Neural progenitor cell (in vitro differentiated cells): ENCODE data around the gene PIF1. TPM values are rescaled to one million over a fixed set of nuclear protein-coding genes. Genes with fewer than 3 reads are reported as not detected.

Source experiments
- DNase-seq: peaks from one replicate; pipeline ENCODE4 v3.0.0-alpha.2; 2016; ENCODE audit warnings: low spot score
- H2AFZ ChIP-seq: fragments of 200-600 bp; sonication (generic); replicated peaks from 2 replicates; pipeline ENCODE4 v1.6.1; 2016; ENCODE audit warnings: antibody characterized with exemption
- H3F3A ChIP-seq: fragments of 200-600 bp; sonication (generic); 2 replicates; pipeline ENCODE4 v1.6.1; 2016; ENCODE audit warnings: antibody characterized with exemption, low read depth
- H3K27ac ChIP-seq: fragments of 200-600 bp; sonication (generic); 2 replicates; pipeline ENCODE4 v1.5.1; 2016; ENCODE audit warnings: mild to moderate bottlenecking
- H3K27me3 ChIP-seq: fragments of 200-600 bp; sonication (generic); 2 replicates; pipeline ENCODE4 v1.6.1; 2016; ENCODE audit warnings: mild to moderate bottlenecking, moderate library complexity
- H3K36me3 ChIP-seq: fragments of 200-600 bp; sonication (generic); 2 replicates; pipeline ENCODE4 v1.5.1; 2016
- H3K4me1 ChIP-seq: fragments of 200-600 bp; sonication (generic); 2 replicates; pipeline ENCODE4 v1.6.1; 2016; ENCODE audit warnings: mixed run types
- H3K4me2 ChIP-seq: fragments of 200-600 bp; sonication (generic); 2 replicates; pipeline ENCODE4 v1.6.1; 2016
- H3K4me3 ChIP-seq: fragments of 200-600 bp; sonication (generic); 2 replicates; pipeline ENCODE4 v1.5.1; 2016
- H3K79me2 ChIP-seq: fragments of 200-600 bp; sonication (generic); 2 replicates; pipeline ENCODE4 v1.6.1; 2016; ENCODE audit warnings: low read depth
- H3K9ac ChIP-seq: fragments of 200-600 bp; sonication (generic); 2 replicates; pipeline ENCODE4 v1.6.1; 2016
- H3K9me3 ChIP-seq: fragments of 200-600 bp; sonication (generic); 2 replicates; pipeline ENCODE4 v1.5.1; 2016; ENCODE audit warnings: low read depth
- H4K20me1 ChIP-seq: fragments of 200-600 bp; sonication (generic); 2 replicates; pipeline ENCODE4 v1.6.1; 2016; ENCODE audit warnings: low read depth
- H3K27ac Mint-ChIP-seq: 3 replicates; pipeline ENCODE4 v1.8.0; 2021; ENCODE audit warnings: mixed read lengths
- H3K27me3 Mint-ChIP-seq: 2 replicates; pipeline ENCODE4 v1.8.0; 2022; ENCODE audit warnings: low read depth, mild to moderate bottlenecking, inconsistent platforms, moderate library complexity, mixed read lengths; ENCODE audit not compliant: insufficient read depth
- H3K36me3 Mint-ChIP-seq: 3 replicates; pipeline ENCODE4 v1.8.0; 2021; ENCODE audit warnings: mixed read lengths
- H3K4me1 Mint-ChIP-seq: 3 replicates; pipeline ENCODE4 v1.8.0; 2021; ENCODE audit warnings: mixed read lengths
- H3K4me3 Mint-ChIP-seq: 3 replicates; pipeline ENCODE4 v1.8.0; 2021; ENCODE audit warnings: mild to moderate bottlenecking, moderate library complexity, mixed read lengths
- H3K9me3 Mint-ChIP-seq: 3 replicates; pipeline ENCODE4 v1.8.0; 2020; ENCODE audit warnings: mixed read lengths
- EZH2 ChIP-seq: fragments of 200-600 bp; sonication (generic); IDR thresholded peaks from 2 replicates; pipeline ENCODE4 v1.6.1; 2017; ENCODE audit warnings: antibody characterized with exemption, mild to moderate bottlenecking, moderate library complexity
- EZH2phosphoT487 ChIP-seq: fragments of 200-600 bp; sonication (generic); IDR thresholded peaks from 2 replicates; pipeline ENCODE4 v1.6.1; 2017; ENCODE audit warnings: antibody characterized with exemption
- total RNA-seq: library from RNA; depleted of rRNA; stranded (reverse); fragments of >200 nt; gene quantifications from 2 replicates; pipeline ENCODE4 v1.2.3, GENCODE V29; 2015; ENCODE audit warnings: low replicate concordance
- TF ChIP-seq, protein P1 (sequence below): fragments of 200-600 bp; sonication (generic); IDR thresholded peaks from 2 replicates; pipeline ENCODE4 v1.5.1; 2017; ENCODE audit warnings: antibody characterized with exemption, mild to moderate bottlenecking

PIF1 gene
- total RNA-seq, 1 donor from 2014 or later, result 50.8 TPM

GRCh38 chr15:64858021-64858575 lies 32.7 kb upstream of the PIF1 start:
- TF ChIP-seq EZH2, result no peak
- Mint-ChIP-seq H3K4me1 (peaks cover 42% of the 10 kb centered on the region), H3K27ac (peak overlapping the region; percentile 63), H3K36me3 (peaks cover 7% of the 10 kb centered on the region), H3K9me3 (no peaks in the 10 kb centered on the region), H3K4me3 (no peak overlapping the region), H3K27me3 (no peaks in the 10 kb centered on the region)
- no peak for DNase-seq
- Histone ChIP-seq H3F3A (peaks cover 23% of the 10 kb centered on the region), H3K79me2 (peaks cover 22% of the 10 kb centered on the region), H3K9me3 (no peaks in the 10 kb centered on the region), H3K27ac (peak overlapping the region; percentile 41), H3K27me3 (no peaks in the 10 kb centered on the region), H3K4me3 (no peak overlapping the region), H3K9ac (no peak overlapping the region), H3K36me3 (no peaks in the 10 kb centered on the region), H3K4me2 (no peak overlapping the region), H4K20me1 (peaks cover 46% of the 10 kb centered on the region), H3K4me1 (peaks cover 47% of the 10 kb centered on the region), H2AFZ (no peak overlapping the region)

DNA sequence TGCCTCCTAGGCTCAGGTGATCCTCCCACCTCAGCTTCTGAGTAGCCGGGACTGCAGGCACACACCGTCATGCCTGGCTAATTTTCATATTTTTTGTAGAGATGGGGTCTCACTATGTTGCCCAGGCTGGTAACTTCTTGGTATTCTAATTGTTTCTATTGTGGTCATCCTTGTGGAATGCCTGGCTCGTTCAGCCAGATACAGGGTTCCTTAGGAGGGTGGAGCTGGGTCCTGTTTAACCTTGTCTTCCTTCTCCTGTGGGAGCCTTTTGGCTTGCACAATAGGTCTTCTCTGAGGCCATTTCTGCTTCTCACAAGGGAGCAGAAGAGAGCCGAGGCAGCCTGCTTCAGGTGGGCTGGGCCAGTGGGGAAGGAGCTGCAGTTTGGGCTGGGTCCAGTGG lies 32.0 kb upstream of the PIF1 start:
- H3K4me3 Mint-ChIP-seq, result no peak overlapping the region
- no peak overlapping the region for H3K27ac Mint-ChIP-seq
- Histone ChIP-seq H3K36me3 (no peaks in the 10 kb centered on the region), H3K4me3 (no peak overlapping the region), H3K4me1 (peaks cover 47% of the 10 kb centered on the region), H3K27me3 (no peaks in the 10 kb centered on the region), H2AFZ (no peak overlapping the region), H3F3A (peaks cover 23% of the 10 kb centered on the region), H4K20me1 (peaks cover 46% of the 10 kb centered on the region), H3K79me2 (peaks cover 28% of the 10 kb centered on the region), H3K27ac (peak overlapping the region; percentile 41), H3K9me3 (no peaks in the 10 kb centered on the region), H3K4me2 (peak overlapping the region; percentile 7), H3K9ac (no peak overlapping the region)
- H3K36me3 Mint-ChIP-seq, result peaks cover 7% of the 10 kb centered on the region
- H3K9me3 Mint-ChIP-seq, result no peaks in the 10 kb centered on the region
- no peaks in the 10 kb centered on the region for H3K27me3 Mint-ChIP-seq
- DNase-seq, result peak; percentile 2
- peaks cover 42% of the 10 kb centered on the region for H3K4me1 Mint-ChIP-seq
- TF ChIP-seq, protein P1, sequence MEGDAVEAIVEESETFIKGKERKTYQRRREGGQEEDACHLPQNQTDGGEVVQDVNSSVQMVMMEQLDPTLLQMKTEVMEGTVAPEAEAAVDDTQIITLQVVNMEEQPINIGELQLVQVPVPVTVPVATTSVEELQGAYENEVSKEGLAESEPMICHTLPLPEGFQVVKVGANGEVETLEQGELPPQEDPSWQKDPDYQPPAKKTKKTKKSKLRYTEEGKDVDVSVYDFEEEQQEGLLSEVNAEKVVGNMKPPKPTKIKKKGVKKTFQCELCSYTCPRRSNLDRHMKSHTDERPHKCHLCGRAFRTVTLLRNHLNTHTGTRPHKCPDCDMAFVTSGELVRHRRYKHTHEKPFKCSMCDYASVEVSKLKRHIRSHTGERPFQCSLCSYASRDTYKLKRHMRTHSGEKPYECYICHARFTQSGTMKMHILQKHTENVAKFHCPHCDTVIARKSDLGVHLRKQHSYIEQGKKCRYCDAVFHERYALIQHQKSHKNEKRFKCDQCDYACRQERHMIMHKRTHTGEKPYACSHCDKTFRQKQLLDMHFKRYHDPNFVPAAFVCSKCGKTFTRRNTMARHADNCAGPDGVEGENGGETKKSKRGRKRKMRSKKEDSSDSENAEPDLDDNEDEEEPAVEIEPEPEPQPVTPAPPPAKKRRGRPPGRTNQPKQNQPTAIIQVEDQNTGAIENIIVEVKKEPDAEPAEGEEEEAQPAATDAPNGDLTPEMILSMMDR, result no peak
- no peak for TF ChIP-seq EZH2
- no peak for TF ChIP-seq EZH2phosphoT487

GRCh38 chr15:64856429-64857145 lies 31.1 kb upstream of the PIF1 start:
- Histone ChIP-seq H3K36me3 (no peaks in the 10 kb centered on the region), H4K20me1 (peaks cover 46% of the 10 kb centered on the region), H2AFZ (no peak overlapping the region), H3K4me2 (peak overlapping the region; percentile 7), H3K4me3 (peak overlapping the region; percentile 5), H3K9me3 (no peaks in the 10 kb centered on the region), H3F3A (peaks cover 23% of the 10 kb centered on the region), H3K9ac (no peak overlapping the region), H3K27ac (peak overlapping the region; percentile 48), H3K4me1 (peaks cover 41% of the 10 kb centered on the region), H3K27me3 (no peaks in the 10 kb centered on the region), H3K79me2 (peaks cover 36% of the 10 kb centered on the region)
- Mint-ChIP-seq H3K4me3 (no peak overlapping the region), H3K4me1 (peaks cover 38% of the 10 kb centered on the region), H3K9me3 (no peaks in the 10 kb centered on the region), H3K27me3 (no peaks in the 10 kb centered on the region), H3K36me3 (peaks cover 7% of the 10 kb centered on the region), H3K27ac (peak overlapping the region; percentile 10)
- peak; percentile 64 for DNase-seq
- TF ChIP-seq EZH2phosphoT487, result no peak
- no peak for TF ChIP-seq EZH2
- TF ChIP-seq, protein P1, result no peak
